ENCODE results near the gene KMT2E.

Gene KMT2E

DNA sequence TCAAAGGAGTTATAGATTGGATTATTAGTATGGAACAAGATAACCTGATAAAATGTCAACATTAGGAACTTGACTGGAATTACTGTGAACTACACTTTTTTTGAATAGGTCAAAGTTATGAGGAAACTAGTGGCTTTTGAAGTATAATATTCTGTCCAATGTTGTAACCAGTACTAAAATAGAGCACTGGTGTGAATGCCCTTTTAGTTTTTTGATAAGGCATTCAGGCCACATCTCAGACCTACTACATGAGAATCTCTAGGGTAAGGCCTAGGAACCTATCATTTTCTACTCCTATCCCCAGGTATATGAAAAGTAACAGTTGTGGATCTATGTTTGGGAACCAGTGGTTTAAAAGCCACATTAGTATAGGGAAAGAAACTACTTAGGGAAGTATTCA, 16.4 kb downstream of the KMT2E start:
- no peaks in the 10 kb centered on the region for H3K9me3 ChIP-seq (ENCODE audit: control insufficient read depth, low read length)
- peaks cover 71% of the 10 kb centered on the region for H3K79me2 ChIP-seq
- H3K36me3 ChIP-seq (ENCODE audit: control insufficient read depth, insufficient read depth, low read length), result no peaks in the 10 kb centered on the region
- H3K27ac ChIP-seq, result no peak overlapping the region
- H3K4me2 ChIP-seq (ENCODE audit: low read length), result no peak overlapping the region
- H3K27me3 ChIP-seq (ENCODE audit: control insufficient read depth, insufficient read depth, low read length), result no peaks in the 10 kb centered on the region
- peaks cover 10% of the 10 kb centered on the region for H3K4me1 ChIP-seq
- TF ChIP-seq, protein P1, sequence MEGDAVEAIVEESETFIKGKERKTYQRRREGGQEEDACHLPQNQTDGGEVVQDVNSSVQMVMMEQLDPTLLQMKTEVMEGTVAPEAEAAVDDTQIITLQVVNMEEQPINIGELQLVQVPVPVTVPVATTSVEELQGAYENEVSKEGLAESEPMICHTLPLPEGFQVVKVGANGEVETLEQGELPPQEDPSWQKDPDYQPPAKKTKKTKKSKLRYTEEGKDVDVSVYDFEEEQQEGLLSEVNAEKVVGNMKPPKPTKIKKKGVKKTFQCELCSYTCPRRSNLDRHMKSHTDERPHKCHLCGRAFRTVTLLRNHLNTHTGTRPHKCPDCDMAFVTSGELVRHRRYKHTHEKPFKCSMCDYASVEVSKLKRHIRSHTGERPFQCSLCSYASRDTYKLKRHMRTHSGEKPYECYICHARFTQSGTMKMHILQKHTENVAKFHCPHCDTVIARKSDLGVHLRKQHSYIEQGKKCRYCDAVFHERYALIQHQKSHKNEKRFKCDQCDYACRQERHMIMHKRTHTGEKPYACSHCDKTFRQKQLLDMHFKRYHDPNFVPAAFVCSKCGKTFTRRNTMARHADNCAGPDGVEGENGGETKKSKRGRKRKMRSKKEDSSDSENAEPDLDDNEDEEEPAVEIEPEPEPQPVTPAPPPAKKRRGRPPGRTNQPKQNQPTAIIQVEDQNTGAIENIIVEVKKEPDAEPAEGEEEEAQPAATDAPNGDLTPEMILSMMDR (IDR thresholded peaks at IDR 0.05), result no peak
- no peak overlapping the region for H2AFZ ChIP-seq
- no peak overlapping the region for H3K9ac ChIP-seq
- H3K4me3 ChIP-seq (ENCODE audit: low read depth, low read length), result no peak overlapping the region

GRCh38 chr7:105032553-105033214, 18.7 kb downstream of the KMT2E start:
- no peak overlapping the region for H3K4me3 ChIP-seq (ENCODE audit: low read depth, low read length)
- H3K9me3 ChIP-seq (ENCODE audit: control insufficient read depth, low read length), result no peaks in the 10 kb centered on the region
- H3K4me2 ChIP-seq (ENCODE audit: low read length), result no peak overlapping the region
- H3K27ac ChIP-seq, result no peak overlapping the region
- no peaks in the 10 kb centered on the region for H3K27me3 ChIP-seq (ENCODE audit: control insufficient read depth, insufficient read depth, low read length)
- no peaks in the 10 kb centered on the region for H3K36me3 ChIP-seq (ENCODE audit: control insufficient read depth, insufficient read depth, low read length)
- peaks cover 3% of the 10 kb centered on the region for H3K4me1 ChIP-seq
- H2AFZ ChIP-seq, result no peak overlapping the region
- H3K9ac ChIP-seq, result no peak overlapping the region
- TF ChIP-seq, protein P1 (IDR thresholded peaks at IDR 0.05), result no peak
- peaks cover 68% of the 10 kb centered on the region for H3K79me2 ChIP-seq

- Histone ChIP-seq H3K9ac (no peak overlapping the region), H3K4me2 (ENCODE audit: low read length) (no peak overlapping the region), H3K4me3 (ENCODE audit: low read depth, low read length) (no peak overlapping the region), H3K4me1 (peaks cover 2% of the 10 kb centered on the region), H3K27me3 (ENCODE audit: control insufficient read depth, insufficient read depth, low read length) (no peaks in the 10 kb centered on the region), H3K27ac (no peak overlapping the region), H3K9me3 (ENCODE audit: control insufficient read depth, low read length) (no peaks in the 10 kb centered on the region), H2AFZ (no peak overlapping the region), H3K36me3 (ENCODE audit: control insufficient read depth, insufficient read depth, low read length) (no peaks in the 10 kb centered on the region), H3K79me2 (peaks cover 46% of the 10 kb centered on the region)
- TF ChIP-seq, protein P1 (IDR thresholded peaks at IDR 0.05), result no peak
Observed at GRCh38 chr7:105035349-105035748, 21.3 kb downstream of the KMT2E start.

- H3K36me3 ChIP-seq (ENCODE audit: control insufficient read depth, insufficient read depth, low read length), result no peaks in the 10 kb centered on the region
- H3K9ac ChIP-seq, result no peak overlapping the region
- H3K4me2 ChIP-seq (ENCODE audit: low read length), result no peak overlapping the region
- H3K79me2 ChIP-seq, result peaks cover 38% of the 10 kb centered on the region
- TF ChIP-seq, protein P1 (IDR thresholded peaks at IDR 0.05), result no peak
- H2AFZ ChIP-seq, result no peak overlapping the region
- no peak overlapping the region for H3K27ac ChIP-seq
- no peaks in the 10 kb centered on the region for H3K27me3 ChIP-seq (ENCODE audit: control insufficient read depth, insufficient read depth, low read length)
- H3K4me3 ChIP-seq (ENCODE audit: low read depth, low read length), result no peak overlapping the region
- H3K9me3 ChIP-seq (ENCODE audit: control insufficient read depth, low read length), result no peaks in the 10 kb centered on the region
- H3K4me1 ChIP-seq, result no peaks in the 10 kb centered on the region
Observed at GRCh38 chr7:105036217-105037168, 22.5 kb downstream of the KMT2E start.
